LNCaP clone FGC (cell line): Measurements from ENCODE around the gene GOLGA8J.
"Not testable (repeated sequence)": the region's sequence is repeated elsewhere in the genome, so short reads cannot be mapped to it uniquely, and the experiment has no call there.

Source experiments
- DNase-seq: peaks from one replicate; pipeline ENCODE4 v3.0.0-alpha.2; 2011; ENCODE audit warnings: low read depth
- H3K4me3 ChIP-seq: 2 replicates; pipeline ENCODE4 v1.5.1; 2011; ENCODE audit warnings: mild to moderate bottlenecking, low read depth, low read length, control low read depth
- CTCF ChIP-seq: IDR thresholded peaks from 2 replicates; pipeline ENCODE4 v1.5.1; 2012; ENCODE audit warnings: mild to moderate bottlenecking; ENCODE audit not compliant: control insufficient read depth, insufficient read depth; ENCODE audit errors: extremely low read depth

Gene GOLGA8J

GRCh38 chr15:30043211-30043655 is 39.5 kb upstream of the GOLGA8J start:
- DNase-seq: peak; percentile 34
- peak; percentile 56 for TF ChIP-seq CTCF
- H3K4me3 ChIP-seq: no peak overlapping the region

GRCh38 chr15:30044377-30044776 is 38.4 kb upstream of the GOLGA8J start:
- no peak overlapping the region for H3K4me3 ChIP-seq
- TF ChIP-seq CTCF: no peak
- DNase-seq: no peak

DNA sequence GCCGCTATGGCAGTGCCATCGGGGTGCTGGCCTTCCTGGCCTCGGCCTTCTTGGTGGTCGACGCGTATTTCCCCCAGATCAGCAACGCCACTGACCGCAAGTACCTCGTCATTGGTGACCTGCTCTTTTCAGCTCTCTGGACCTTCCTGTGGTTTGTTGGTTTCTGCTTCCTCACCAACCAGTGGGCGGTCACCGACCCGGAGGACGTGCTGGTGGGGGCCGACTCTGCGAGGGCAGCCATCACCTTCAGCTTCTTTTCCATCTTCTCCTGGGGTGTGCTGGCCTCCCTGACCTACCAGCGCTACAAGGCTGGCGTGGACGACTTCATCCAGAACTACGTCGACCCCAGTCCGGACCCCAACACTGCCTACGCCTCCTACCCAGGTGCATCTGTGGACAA is 37.9 kb upstream of the GOLGA8J start:
- DNase-seq, H3K4me3 ChIP-seq: not testable (repeated sequence)

- not testable (repeated sequence) for H3K4me3 ChIP-seq, DNase-seq
Measured at GRCh38 chr15:30045248-30046041, 37.3 kb upstream of the GOLGA8J start.

- H3K4me3 ChIP-seq: no peak overlapping the region
- DNase-seq: no peak
- no peak for TF ChIP-seq CTCF
Measured at GRCh38 chr15:30046430-30046829, 36.3 kb upstream of the GOLGA8J start.

DNA sequence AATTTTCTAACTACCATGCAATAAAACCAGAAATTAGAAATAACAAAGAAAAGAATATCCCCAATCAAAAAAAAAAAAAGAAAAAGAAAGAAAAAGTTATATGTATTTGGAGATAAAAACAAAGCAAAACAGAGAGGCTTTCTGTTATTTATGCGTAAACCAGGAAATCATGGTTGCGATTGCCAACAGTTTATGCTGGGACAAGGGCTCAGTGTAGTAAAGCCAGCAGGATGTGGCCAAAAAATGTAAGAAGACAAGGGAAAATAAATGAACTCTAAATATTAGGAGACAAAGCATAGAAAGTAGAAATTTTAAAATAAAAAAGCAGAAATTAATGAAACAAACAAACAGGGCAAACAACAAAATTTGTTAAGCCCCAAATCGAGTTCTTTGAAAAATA is 27.2 kb upstream of the GOLGA8J start:
- no peak overlapping the region for H3K4me3 ChIP-seq
- no peak for DNase-seq
- no peak for TF ChIP-seq CTCF

- no peak for DNase-seq
- no peak for TF ChIP-seq CTCF
Measured at GRCh38 chr15:30056166-30056565, 26.6 kb upstream of the GOLGA8J start.

GRCh38 chr15:30059771-30060170 is 23.0 kb upstream of the GOLGA8J start:
- DNase-seq: no peak
- H3K4me3 ChIP-seq: no peak overlapping the region
- TF ChIP-seq CTCF: no peak

More at GRCh38 chr15:30056166-30056565, 26.6 kb upstream of the GOLGA8J start:
- H3K4me3 ChIP-seq: no peak overlapping the region
